IMR-90 (cell line): ENCODE data around the gene BRME1. TPM values are rescaled to one million over a fixed set of nuclear protein-coding genes. Genes with fewer than 3 reads are reported as not detected.

Experiments used
- ATAC-seq: fragments of 200-7000 bp; cut with Tn5 transposase; 2 replicates; pipeline ENCODE4 v1.9.1; 2020; ENCODE audit warnings: low read depth, mild to moderate bottlenecking, moderate library complexity
- BruUV-seq: library from RNA; stranded (reverse); fragments of 400-500 nt; replicated peaks from 2 replicates; lab custom pipeline; 2021; lab: Mats Ljungman, UMichigan
- CTCF ChIA-PET: fragments of 300-600 bp; formaldehyde crosslinking; extraction: SDS; loops from one replicate; lab custom pipeline; 2021; ENCODE audit warnings: antibody characterized with exemption; lab: Yijun Ruan, JAX
- POLR2A ChIA-PET: fragments of 300-600 bp; sonication (Branson Sonifier 250); formaldehyde crosslinking; loops from one replicate; lab custom pipeline; 2022; ENCODE audit warnings: antibody characterized with exemption; ENCODE audit not compliant: unreplicated experiment; lab: Charles Lee
- DNase-seq: peaks from one replicate; pipeline ENCODE4 v3.0.0; 2013
- H2AFZ ChIP-seq: replicated peaks from 2 replicates; pipeline ENCODE3; 2013; ENCODE audit warnings: low read length, mild to moderate bottlenecking; ENCODE audit not compliant: poor library complexity
- H2AK5ac ChIP-seq: 2 replicates; pipeline ENCODE4 v1.6.1; 2013; ENCODE audit warnings: low read depth, low read length, inconsistent platforms
- H2AK9ac ChIP-seq: replicated peaks from 2 replicates; pipeline ENCODE3; 2013; ENCODE audit warnings: mild to moderate bottlenecking, low read depth, low read length, moderate library complexity; ENCODE audit not compliant: poor library complexity
- H2BK120ac ChIP-seq: 2 replicates; pipeline ENCODE4 v1.6.1; 2013; ENCODE audit warnings: low read depth, low read length, inconsistent platforms
- H2BK15ac ChIP-seq: 3 replicates; pipeline ENCODE4 v1.6.1; 2013; ENCODE audit warnings: low read depth, low read length, inconsistent platforms
- H2BK20ac ChIP-seq: 2 replicates; pipeline ENCODE4 v1.6.1; 2013; ENCODE audit warnings: low read depth, mild to moderate bottlenecking, inconsistent platforms, low read length, moderate library complexity
- H2BK5ac ChIP-seq: 2 replicates; pipeline ENCODE4 v1.6.1; 2013; ENCODE audit warnings: mild to moderate bottlenecking, low read depth, low read length, inconsistent platforms; ENCODE audit not compliant: poor library complexity, severe bottlenecking
- H3K14ac ChIP-seq: replicated peaks from 2 replicates; pipeline ENCODE4 v1.6.1; 2013; ENCODE audit warnings: low read depth, low read length, inconsistent platforms
- H3K18ac ChIP-seq: 2 replicates; pipeline ENCODE4 v1.6.1; 2013; ENCODE audit warnings: low read depth, low read length, control low read depth
- H3K23ac ChIP-seq: 2 replicates; pipeline ENCODE4 v1.6.1; 2013; ENCODE audit warnings: low read depth, low read length, inconsistent platforms
- H3K27ac ChIP-seq: 2 replicates; pipeline ENCODE4 v1.5.1; 2013; ENCODE audit warnings: mild to moderate bottlenecking, control low read depth, low read length; ENCODE audit not compliant: insufficient read depth
- H3K27me3 ChIP-seq: 2 replicates; pipeline ENCODE4 v1.6.1; 2013; ENCODE audit warnings: low read length; ENCODE audit not compliant: control insufficient read depth, insufficient read depth
- H3K36me3 ChIP-seq: 2 replicates; pipeline ENCODE4 v1.6.1; 2013; ENCODE audit warnings: low read length, mixed read lengths; ENCODE audit not compliant: control insufficient read depth, insufficient read depth
- H3K4ac ChIP-seq: 2 replicates; pipeline ENCODE4 v1.6.1; 2013; ENCODE audit warnings: low read depth, low read length, inconsistent platforms
- H3K4me1 ChIP-seq: 2 replicates; pipeline ENCODE4 v1.6.1; 2013; ENCODE audit warnings: low read length, mixed read lengths; ENCODE audit not compliant: control insufficient read depth, insufficient read depth
- H3K4me2 ChIP-seq: 2 replicates; pipeline ENCODE4 v1.6.1; 2013; ENCODE audit warnings: low read depth, mild to moderate bottlenecking, control low read depth, low read length, moderate library complexity
- H3K4me3 ChIP-seq: 2 replicates; pipeline ENCODE4 v1.5.1; 2013; ENCODE audit warnings: low read depth, mild to moderate bottlenecking, control low read depth, low read length, moderate library complexity; ENCODE audit not compliant: insufficient read depth
- H3K56ac ChIP-seq: 2 replicates; pipeline ENCODE4 v1.6.1; 2013; ENCODE audit warnings: low read length, inconsistent platforms; ENCODE audit not compliant: insufficient read depth; ENCODE audit errors: extremely low read depth
- H3K79me1 ChIP-seq, 2 experiments: 2 replicates each; pipeline ENCODE4 v1.6.1; 2013; ENCODE audit warnings: low read length in 2 of 2, inconsistent platforms in 1 of 2, low read depth in 1 of 2
- H3K9ac ChIP-seq: 2 replicates; pipeline ENCODE4 v1.6.1; 2013; ENCODE audit warnings: low read depth, low read length, control low read depth
- H3K9me1 ChIP-seq: 2 replicates; pipeline ENCODE4 v1.6.1; 2013; ENCODE audit warnings: low read length, inconsistent platforms; ENCODE audit not compliant: insufficient read depth
- H3K9me3 ChIP-seq: 2 replicates; pipeline ENCODE4 v1.6.1; 2013; ENCODE audit warnings: low read length; ENCODE audit not compliant: control insufficient read depth, insufficient read depth
- H4K20me1 ChIP-seq: 2 replicates; pipeline ENCODE4 v1.6.1; 2013; ENCODE audit warnings: low read length, inconsistent platforms; ENCODE audit not compliant: insufficient read depth
- H4K5ac ChIP-seq: 2 replicates; pipeline ENCODE4 v1.6.1; 2013; ENCODE audit warnings: mild to moderate bottlenecking, low read depth, low read length, control low read depth
- H4K8ac ChIP-seq, 2 experiments: 2 replicates each; pipeline ENCODE4 v1.6.1; 2013; ENCODE audit warnings: low read depth in 2 of 2, low read length in 2 of 2, control low read depth in 1 of 2, inconsistent platforms in 1 of 2
- H4K91ac ChIP-seq: 2 replicates; pipeline ENCODE4 v1.6.1; 2013; ENCODE audit warnings: low read depth, low read length, inconsistent platforms; ENCODE audit not compliant: insufficient read depth
- BHLHE40 ChIP-seq: fragments of 150-350 bp; IDR thresholded peaks from 2 replicates; pipeline ENCODE4 v1.6.1; 2016; ENCODE audit warnings: mild to moderate bottlenecking, low read depth, low read length
- CEBPB ChIP-seq: IDR thresholded peaks from 2 replicates; pipeline ENCODE4 v1.6.1; 2012; ENCODE audit warnings: low read depth, low read length, improper control_type of control experiment
- CHD1 ChIP-seq: IDR thresholded peaks from 2 replicates; pipeline ENCODE4 v1.6.1; 2012; ENCODE audit warnings: low read depth, low read length, improper control_type of control experiment
- FOS ChIP-seq: fragments of 150-350 bp; IDR thresholded peaks from 2 replicates; pipeline ENCODE4 v1.6.1; 2016; ENCODE audit warnings: low read depth, low read length
- MAZ ChIP-seq: IDR thresholded peaks from 2 replicates; pipeline ENCODE4 v1.6.1; 2012; ENCODE audit warnings: low read depth, mild to moderate bottlenecking, low read length, improper control_type of control experiment, moderate library complexity, borderline replicate concordance
- MXI1 ChIP-seq: IDR thresholded peaks from 2 replicates; pipeline ENCODE4 v1.6.1; 2012; ENCODE audit warnings: low read depth, mild to moderate bottlenecking, low read length, moderate library complexity, borderline replicate concordance
- NFE2L2 ChIP-seq: fragments of 150-350 bp; IDR thresholded peaks from 2 replicates; pipeline ENCODE4 v1.6.1; 2016; ENCODE audit warnings: low read depth, mild to moderate bottlenecking, low read length
- POLR2A ChIP-seq: IDR thresholded peaks from 2 replicates; pipeline ENCODE4 v1.6.1; 2012; ENCODE audit warnings: mild to moderate bottlenecking, low read depth, low read length
- RAD21 ChIP-seq: IDR thresholded peaks from 2 replicates; pipeline ENCODE4 v1.6.1; 2012; ENCODE audit warnings: low read length, improper control_type of control experiment
- RCOR1 ChIP-seq: IDR thresholded peaks from 2 replicates; pipeline ENCODE4 v1.6.1; 2012; ENCODE audit warnings: mild to moderate bottlenecking, low read length, improper control_type of control experiment; ENCODE audit not compliant: insufficient replicate concordance
- RFX5 ChIP-seq: IDR thresholded peaks from 2 replicates; pipeline ENCODE4 v1.8.0; 2012; ENCODE audit warnings: low read depth, mild to moderate bottlenecking, low read length, moderate library complexity
- WGBS, 2 experiments: methylation state at CpG; one replicate each; pipeline versions ENCODE4 v1.1.5 to v1.1.7; 2013; ENCODE audit warnings: missing lambda C conversion rate in 2 of 2; ENCODE audit not compliant: insufficient read length in 1 of 2; ENCODE audit errors: extremely low coverage in 2 of 2; 5-methylcytosine and 5-hydroxymethylcytosine counted together
- dilution Hi-C: fragments of 300-500 bp; cut with HindIII; formaldehyde crosslinking; loops from one replicate; pipeline ENCODE4 v1.14.3; 2018; ENCODE audit warnings: low sequenced_read_pairs; ENCODE audit not compliant: unreplicated experiment
- in situ Hi-C: fragments of 300-500 bp; cut with MboI; formaldehyde crosslinking; loops from 3 replicates; pipeline ENCODE4 v1.14.3; 2019; ENCODE audit warnings: low sequenced_read_pairs, inconsistent platforms, mixed read lengths
- intact Hi-C: fragments of 100-400 bp; cut with micrococcal nuclease; formaldehyde crosslinking; loops from 2 replicates; pipeline ENCODE4 v1.10.0; 2022
- polyA plus RNA-seq, 3 experiments: library from polyadenylated mRNA; depleted of rRNA; stranded (reverse); fragments of >200 nt; gene quantifications; 2 replicates each; pipeline ENCODE4 v1.2.3, GENCODE V29; 2012; ENCODE audit warnings: low replicate concordance in 1 of 3
- total RNA-seq: library from RNA; depleted of rRNA; stranded (reverse); fragments of >200 nt; gene quantifications from 2 replicates; pipeline ENCODE4 v1.2.3, GENCODE V29; 2012
- TF ChIP-seq, protein P1 (sequence below): conservative IDR thresholded peaks from 2 replicates; pipeline ENCODE4 v1.5.1; 2012; ENCODE audit warnings: mild to moderate bottlenecking, low read depth, low read length, improper control_type of control experiment
- TF ChIP-seq, protein P2 (sequence below): fragments of 150-350 bp; IDR thresholded peaks from 2 replicates; pipeline ENCODE4 v1.6.1; 2016; ENCODE audit warnings: low read depth, mild to moderate bottlenecking, low read length, moderate library complexity, borderline replicate concordance
- TF ChIP-seq, protein P3 (sequence below): fragments of 150-350 bp; IDR thresholded peaks from 2 replicates; pipeline ENCODE4 v1.6.1; 2017; ENCODE audit warnings: mild to moderate bottlenecking, antibody characterized with exemption, low read length, low read depth

The BRME1 gene
- total and polyA plus RNA-seq, 2 of the 4 experiments (the other 2 are of a cell fraction): 0.18 to 0.38 TPM

DNA sequence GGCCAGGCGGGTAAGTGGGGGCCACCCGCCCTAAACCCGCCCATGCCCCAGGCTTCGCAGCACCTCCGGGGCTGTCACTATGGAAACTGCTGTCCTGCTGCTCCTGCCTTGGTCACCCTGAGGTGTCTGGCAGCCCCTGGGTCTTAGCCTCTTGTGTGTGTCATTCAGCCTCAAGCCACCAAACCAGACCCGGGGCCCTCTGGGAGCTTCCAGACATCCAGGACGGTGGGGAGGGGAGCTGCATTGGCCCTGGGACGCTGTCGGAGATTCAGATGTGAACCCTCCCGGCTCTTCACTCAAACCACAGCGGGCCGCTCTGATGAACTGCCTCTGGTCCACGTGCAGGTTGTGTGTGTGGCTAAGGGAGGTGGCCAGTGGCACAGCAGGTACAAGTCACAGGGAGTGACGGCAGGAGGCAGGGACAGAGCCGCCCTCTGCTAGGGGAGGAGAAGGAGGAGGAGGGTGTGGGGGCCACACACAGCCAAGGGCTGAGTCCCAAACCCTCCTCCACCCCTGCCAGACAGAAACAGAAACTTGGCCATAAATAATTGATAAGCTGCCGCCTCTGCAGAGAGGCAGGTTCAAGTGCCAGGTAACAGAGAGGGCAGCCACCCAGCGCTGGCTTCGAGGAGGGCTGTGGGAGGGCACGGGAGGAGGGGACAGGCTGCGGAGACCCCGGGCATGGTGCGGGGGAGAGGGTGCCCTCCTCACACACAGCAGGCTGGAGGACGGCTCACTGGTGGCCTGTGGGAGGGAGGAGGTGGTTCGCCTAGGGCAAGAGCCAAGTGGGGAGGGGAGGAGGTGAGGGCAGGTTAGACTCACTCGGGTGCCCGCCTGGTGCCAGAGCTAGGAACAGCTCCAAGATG, 21.0 kb downstream of the BRME1 start:
- Histone ChIP-seq H3K27ac (no peak overlapping the region), H2AFZ (peak overlapping the region; percentile 70), H2BK15ac (no peak overlapping the region), H3K14ac (no peak overlapping the region), H3K27me3 (peaks cover 2% of the 10 kb centered on the region; the same call in 1 of the 2 replicates), H4K91ac (no peak overlapping the region), H3K4me2 (no peak overlapping the region), H2BK20ac (no peak overlapping the region), H2BK5ac (no peak overlapping the region), H4K8ac (no peak overlapping the region), H4K5ac (no peak overlapping the region), H3K36me3 (no peaks in the 10 kb centered on the region), H4K20me1 (no peaks in the 10 kb centered on the region), H3K79me1 (no peaks in the 10 kb centered on the region), H3K9me3 (no peaks in the 10 kb centered on the region), H3K23ac (no peak overlapping the region), H2AK5ac (0 out of 2 replicates have a peak overlapping the region, but pooled peaks have one; percentile 18), H3K4me3 (no peak overlapping the region), H2BK120ac (no peak overlapping the region), H3K9ac (no peak overlapping the region), H3K9me1 (peaks cover 9% of the 10 kb centered on the region; the same call in 1 of the 2 replicates), H3K4me1 (peaks cover 19% of the 10 kb centered on the region), H2AK9ac (no peak overlapping the region), H3K56ac (no peak overlapping the region), H3K18ac (no peak overlapping the region), H3K4ac (no peak overlapping the region)
- in situ Hi-C loops: loop anchor here (5.0 to 25.0 kb wide), 3 partner anchors 187 to 590 kb away; partner anchors contain the start of genes MISP3 and PTGER1
- intact Hi-C loops: loop anchor here (5.0 to 10.0 kb wide), 2 partner anchors 317 to 600 kb away; no protein-coding TSS in a partner anchor
- BruUV-seq: no TSS peak
- WGBS, 2 experiments: 50% methylated on average over 5 of the region's 26 CpGs; no CpG with 5 or more reads in 1 of the 2 experiments
- no peak for ATAC-seq
- dilution Hi-C loops: no loop called here
- ChIA-PET CTCF (interaction anchor here (0.6 kb wide), 1 partner anchor 237 kb away, joined by 4 read pairs; no protein-coding TSS in a partner anchor), POLR2A (no interaction called here)
- DNase-seq: no peak
- no peak for TF ChIP-seq MXI1
- TF ChIP-seq NFE2L2: no peak
- no peak for TF ChIP-seq RFX5
- no peak for TF ChIP-seq CHD1
- TF ChIP-seq BHLHE40: no peak
- no peak for TF ChIP-seq RCOR1
- TF ChIP-seq POLR2A: no peak
- TF ChIP-seq RAD21: no peak
- TF ChIP-seq, protein P1, sequence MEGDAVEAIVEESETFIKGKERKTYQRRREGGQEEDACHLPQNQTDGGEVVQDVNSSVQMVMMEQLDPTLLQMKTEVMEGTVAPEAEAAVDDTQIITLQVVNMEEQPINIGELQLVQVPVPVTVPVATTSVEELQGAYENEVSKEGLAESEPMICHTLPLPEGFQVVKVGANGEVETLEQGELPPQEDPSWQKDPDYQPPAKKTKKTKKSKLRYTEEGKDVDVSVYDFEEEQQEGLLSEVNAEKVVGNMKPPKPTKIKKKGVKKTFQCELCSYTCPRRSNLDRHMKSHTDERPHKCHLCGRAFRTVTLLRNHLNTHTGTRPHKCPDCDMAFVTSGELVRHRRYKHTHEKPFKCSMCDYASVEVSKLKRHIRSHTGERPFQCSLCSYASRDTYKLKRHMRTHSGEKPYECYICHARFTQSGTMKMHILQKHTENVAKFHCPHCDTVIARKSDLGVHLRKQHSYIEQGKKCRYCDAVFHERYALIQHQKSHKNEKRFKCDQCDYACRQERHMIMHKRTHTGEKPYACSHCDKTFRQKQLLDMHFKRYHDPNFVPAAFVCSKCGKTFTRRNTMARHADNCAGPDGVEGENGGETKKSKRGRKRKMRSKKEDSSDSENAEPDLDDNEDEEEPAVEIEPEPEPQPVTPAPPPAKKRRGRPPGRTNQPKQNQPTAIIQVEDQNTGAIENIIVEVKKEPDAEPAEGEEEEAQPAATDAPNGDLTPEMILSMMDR: no peak
- TF ChIP-seq MAZ: no peak
- TF ChIP-seq, protein P2, sequence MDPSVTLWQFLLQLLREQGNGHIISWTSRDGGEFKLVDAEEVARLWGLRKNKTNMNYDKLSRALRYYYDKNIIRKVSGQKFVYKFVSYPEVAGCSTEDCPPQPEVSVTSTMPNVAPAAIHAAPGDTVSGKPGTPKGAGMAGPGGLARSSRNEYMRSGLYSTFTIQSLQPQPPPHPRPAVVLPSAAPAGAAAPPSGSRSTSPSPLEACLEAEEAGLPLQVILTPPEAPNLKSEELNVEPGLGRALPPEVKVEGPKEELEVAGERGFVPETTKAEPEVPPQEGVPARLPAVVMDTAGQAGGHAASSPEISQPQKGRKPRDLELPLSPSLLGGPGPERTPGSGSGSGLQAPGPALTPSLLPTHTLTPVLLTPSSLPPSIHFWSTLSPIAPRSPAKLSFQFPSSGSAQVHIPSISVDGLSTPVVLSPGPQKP: no peak
- TF ChIP-seq FOS: no peak
- TF ChIP-seq CEBPB: no peak
- TF ChIP-seq, protein P3, sequence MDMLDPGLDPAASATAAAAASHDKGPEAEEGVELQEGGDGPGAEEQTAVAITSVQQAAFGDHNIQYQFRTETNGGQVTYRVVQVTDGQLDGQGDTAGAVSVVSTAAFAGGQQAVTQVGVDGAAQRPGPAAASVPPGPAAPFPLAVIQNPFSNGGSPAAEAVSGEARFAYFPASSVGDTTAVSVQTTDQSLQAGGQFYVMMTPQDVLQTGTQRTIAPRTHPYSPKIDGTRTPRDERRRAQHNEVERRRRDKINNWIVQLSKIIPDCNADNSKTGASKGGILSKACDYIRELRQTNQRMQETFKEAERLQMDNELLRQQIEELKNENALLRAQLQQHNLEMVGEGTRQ: no peak
